PC-3 (cell line): ENCODE results near the gene FTL. TPM values are rescaled to one million over a fixed set of nuclear protein-coding genes. Genes with fewer than 3 reads are reported as not detected.
A peak's percentile ranks its signal among the peaks of the same experiment; 100 is the strongest.

Experiments used
- ATAC-seq: fragments of 200-7000 bp; cut with Tn5 transposase; 2 replicates; pipeline ENCODE4 v1.9.1; 2020; ENCODE audit warnings: mild to moderate bottlenecking, moderate library complexity
- BruUV-seq: library from RNA; stranded (reverse); fragments of 400-500 nt; replicated peaks from 2 replicates; lab custom pipeline; 2021; lab: Mats Ljungman, UMichigan
- CTCF ChIA-PET: fragments of 300-600 bp; sonication (Branson Sonifier 250); formaldehyde crosslinking; loops from one replicate; lab custom pipeline; 2022; ENCODE audit warnings: antibody characterized with exemption; lab: Charles Lee
- POLR2A ChIA-PET: fragments of 300-600 bp; sonication (Branson Sonifier 250); formaldehyde crosslinking; loops from one replicate; lab custom pipeline; 2022; ENCODE audit warnings: antibody characterized with exemption; ENCODE audit not compliant: unreplicated experiment; lab: Charles Lee
- DNase-seq: peaks from one replicate; pipeline ENCODE4 v3.0.0-alpha.2; 2015
- H2AFZ ChIP-seq: fragments of 300-600 bp; sonication (generic); 2 replicates; pipeline ENCODE4 v1.6.0; 2016; ENCODE audit warnings: antibody characterized with exemption, low read length
- H3F3A ChIP-seq: fragments of 300-600 bp; sonication (generic); one replicate; pipeline ENCODE4 v1.6.0; 2017; ENCODE audit warnings: antibody characterized with exemption, low read length, control low read depth, mild to moderate bottlenecking; ENCODE audit not compliant: unreplicated experiment
- H3K27ac ChIP-seq: fragments of 300-600 bp; sonication (generic); 2 replicates; pipeline ENCODE4 v1.5.1; 2016; ENCODE audit warnings: mild to moderate bottlenecking, low read length
- H3K27me3 ChIP-seq: fragments of 300-600 bp; sonication (generic); 2 replicates; pipeline ENCODE4 v1.6.1; 2016; ENCODE audit warnings: low read length, mixed read lengths
- H3K36me3 ChIP-seq: fragments of 300-600 bp; sonication (generic); 2 replicates; pipeline ENCODE4 v1.6.1; 2016; ENCODE audit warnings: low read depth, mixed run types, low read length, mixed read lengths
- H3K4me1 ChIP-seq: fragments of 300-600 bp; sonication (generic); 2 replicates; pipeline ENCODE4 v1.5.1; 2016; ENCODE audit warnings: low read length; ENCODE audit not compliant: insufficient read depth
- H3K4me2 ChIP-seq: fragments of 300-600 bp; sonication (generic); 2 replicates; pipeline ENCODE4 v1.6.0; 2016; ENCODE audit warnings: low read length
- H3K4me3 ChIP-seq: fragments of 300-600 bp; sonication (generic); 2 replicates; pipeline ENCODE4 v1.5.1; 2016; ENCODE audit warnings: mild to moderate bottlenecking, low read length, mixed read lengths
- H3K79me2 ChIP-seq: fragments of 300-600 bp; sonication (generic); 2 replicates; pipeline ENCODE4 v1.6.1; 2017; ENCODE audit warnings: low read length, mixed read lengths
- H3K9ac ChIP-seq: fragments of 300-600 bp; sonication (generic); 2 replicates; pipeline ENCODE4 v1.6.0; 2016; ENCODE audit warnings: mild to moderate bottlenecking, low read length
- H3K9me2 ChIP-seq: fragments of 300-600 bp; sonication (generic); replicated peaks from 2 replicates; pipeline ENCODE4 v1.6.1; 2016; ENCODE audit warnings: mixed run types, low read length, mixed read lengths
- H3K9me3 ChIP-seq: fragments of 300-600 bp; sonication (generic); 2 replicates; pipeline ENCODE4 v1.6.1; 2016; ENCODE audit warnings: low read length, mixed read lengths
- H4K20me1 ChIP-seq: fragments of 300-600 bp; sonication (generic); 2 replicates; pipeline ENCODE4 v1.6.1; 2016; ENCODE audit warnings: low read length, mixed read lengths
- CTCF ChIP-seq: fragments of 300-600 bp; sonication (generic); conservative IDR thresholded peaks from 2 replicates; pipeline ENCODE4 v1.5.1; 2017; ENCODE audit warnings: antibody characterized with exemption, low read depth, mild to moderate bottlenecking, low read length
- EZH2 ChIP-seq: fragments of 300-600 bp; sonication (generic); IDR thresholded peaks from one replicate; pipeline ENCODE4 v1.6.1; 2017; ENCODE audit warnings: antibody characterized with exemption, mild to moderate bottlenecking, low read length; ENCODE audit not compliant: unreplicated experiment
- EZH2phosphoT487 ChIP-seq: fragments of 300-600 bp; sonication (generic); IDR thresholded peaks from 2 replicates; pipeline ENCODE4 v1.6.1; 2018; ENCODE audit warnings: mild to moderate bottlenecking, antibody characterized with exemption, low read length, borderline replicate concordance
- intact Hi-C: fragments of 100-400 bp; cut with micrococcal nuclease; formaldehyde crosslinking; loops from 2 replicates; pipeline ENCODE4 v1.9.0; 2023
- total RNA-seq: library from RNA; depleted of rRNA; stranded (reverse); fragments of >200 nt; gene quantifications from 2 replicates; pipeline ENCODE4 v1.2.3, GENCODE V29; 2014

Gene FTL
- total RNA-seq, 1 experiment from 2014 or later = 1,109 TPM

- DNase-seq = no peak
- H4K20me1 ChIP-seq = 0 out of 2 replicates have a peak, but pooled peaks cover 5% of the 10 kb centered on the region
- CTCF ChIA-PET = no interaction called here
- no peak overlapping the region; the same call in 1 of the 2 replicates for H3K4me3 ChIP-seq
- H3F3A ChIP-seq = peaks cover 5% of the 10 kb centered on the region
- no peaks in the 10 kb centered on the region for H3K9me3 ChIP-seq
- POLR2A ChIA-PET = interaction anchor here (0.7 kb wide), 1 partner anchor 91 kb away, joined by 3 read pairs; no protein-coding TSS in a partner anchor
- TF ChIP-seq EZH2 = no peak
- no peak for TF ChIP-seq EZH2phosphoT487
- no peak for TF ChIP-seq CTCF
- 0 out of 2 replicates have a peak overlapping the region, but pooled peaks have one; percentile 3 for H2AFZ ChIP-seq
- peaks cover 14% of the 10 kb centered on the region for H3K79me2 ChIP-seq
- H3K27me3 ChIP-seq = no peaks in the 10 kb centered on the region
- peaks cover 7% of the 10 kb centered on the region; the same call in 1 of the 2 replicates for H3K36me3 ChIP-seq
- H3K27ac ChIP-seq = peak overlapping the region; percentile 80
- intact Hi-C loops = no loop called here
- BruUV-seq = no TSS peak
- H3K9ac ChIP-seq = peak overlapping the region; percentile 32
- H3K4me1 ChIP-seq = peaks cover 31% of the 10 kb centered on the region
- peak overlapping the region; percentile 40 for H3K4me2 ChIP-seq
- no peak for ATAC-seq
- no peaks in the 10 kb centered on the region for H3K9me2 ChIP-seq
Observed at GRCh38 chr19:48964205-48965039, 687 bp upstream of the FTL start.

- Histone ChIP-seq H3F3A (peaks cover 5% of the 10 kb centered on the region), H3K4me1 (peaks cover 31% of the 10 kb centered on the region), H3K9me2 (no peaks in the 10 kb centered on the region), H3K9ac (peak overlapping the region; percentile 66), H4K20me1 (0 out of 2 replicates have a peak, but pooled peaks cover 5% of the 10 kb centered on the region), H3K27me3 (no peaks in the 10 kb centered on the region), H3K4me3 (peak overlapping the region; percentile 81), H3K4me2 (peak overlapping the region; percentile 94), H3K79me2 (peaks cover 14% of the 10 kb centered on the region), H2AFZ (peak overlapping the region; percentile 52; the same call in 1 of the 2 replicates), H3K36me3 (peaks cover 14% of the 10 kb centered on the region; the same call in 1 of the 2 replicates), H3K9me3 (no peaks in the 10 kb centered on the region), H3K27ac (no peak overlapping the region)
- ATAC-seq (peak; percentile 37), DNase-seq (peak; percentile 78)
- intact Hi-C loops = no loop called here
- TF ChIP-seq CTCF (no peak), EZH2phosphoT487 (no peak), EZH2 (no peak)
- ChIA-PET CTCF (no interaction called here), POLR2A (no interaction called here)
- BruUV-seq = no TSS peak
Observed at GRCh38 chr19:48965806-48966540, 864 bp downstream of the FTL start.
